Panc1 (cell line): ENCODE measurements around the gene BRAT1. TPM values are rescaled to one million over a fixed set of nuclear protein-coding genes. Genes with fewer than 3 reads are reported as not detected.

Experiments used
- ATAC-seq: fragments of 200-7000 bp; cut with Tn5 transposase; 2 replicates; pipeline ENCODE4 v1.9.1; 2020; ENCODE audit warnings: mild to moderate bottlenecking, moderate library complexity
- BruUV-seq: library from RNA; stranded (reverse); fragments of 400-500 nt; replicated peaks from 2 replicates; lab custom pipeline; 2021; lab: Mats Ljungman, UMichigan
- CTCF ChIA-PET: fragments of 300-600 bp; sonication (Branson Sonifier 250); formaldehyde crosslinking; loops from one replicate; lab custom pipeline; 2022; ENCODE audit warnings: antibody characterized with exemption; lab: Charles Lee
- POLR2A ChIA-PET: fragments of 300-600 bp; sonication (Branson Sonifier 250); formaldehyde crosslinking; loops from one replicate; lab custom pipeline; 2022; ENCODE audit warnings: antibody characterized with exemption; lab: Charles Lee
- DNase-seq: peaks from one replicate; pipeline ENCODE4 v3.0.0-alpha.2; 2010; ENCODE audit warnings: low read depth, low spot score
- H3K27ac ChIP-seq: 2 replicates; pipeline ENCODE4 v1.5.1; 2011; ENCODE audit warnings: mild to moderate bottlenecking, low read length, inconsistent platforms
- H3K27me3 ChIP-seq: fragments of 200-500 bp; sonication (Bioruptor generic); 2 replicates; pipeline ENCODE4 v1.6.0; 2014; ENCODE audit warnings: low read length, inconsistent platforms; ENCODE audit not compliant: control insufficient read depth, insufficient read depth
- H3K36me3 ChIP-seq: fragments of 200-500 bp; sonication (Bioruptor generic); 2 replicates; pipeline ENCODE4 v1.5.1; 2014; ENCODE audit warnings: inconsistent platforms, mild to moderate bottlenecking, low read length, moderate library complexity; ENCODE audit not compliant: control insufficient read depth, insufficient read depth
- H3K4me1 ChIP-seq: 2 replicates; pipeline ENCODE4 v1.5.1; 2011; ENCODE audit warnings: inconsistent platforms, mild to moderate bottlenecking, low read length, moderate library complexity; ENCODE audit not compliant: control insufficient read depth, insufficient read depth
- H3K4me3 ChIP-seq, 2 experiments: 2 replicates each; pipeline ENCODE4 v1.5.1; 2011 to 2012; ENCODE audit warnings: low read depth in 2 of 2, low read length in 2 of 2, mild to moderate bottlenecking in 2 of 2, inconsistent platforms in 1 of 2, moderate library complexity in 1 of 2
- H3K9me3 ChIP-seq: fragments of 200-500 bp; sonication (Bioruptor generic); 2 replicates; pipeline ENCODE4 v1.5.1; 2014; ENCODE audit warnings: low read depth, mild to moderate bottlenecking, inconsistent platforms, low read length, moderate library complexity; ENCODE audit not compliant: control insufficient read depth, insufficient read depth
- CTCF ChIP-seq: fragments of 450-650 bp; IDR thresholded peaks from 2 replicates; pipeline ENCODE4 v1.5.1; 2017; ENCODE audit warnings: mild to moderate bottlenecking
- POLR2AphosphoS5 ChIP-seq: IDR thresholded peaks from 2 replicates; pipeline ENCODE4 v1.6.1; 2012; ENCODE audit warnings: mild to moderate bottlenecking, low read depth, low read length, moderate library complexity
- REST ChIP-seq, 2 experiments: IDR thresholded peaks; 2 replicates each; pipeline ENCODE4 v1.6.1; 2011 to 2012; ENCODE audit warnings: low read depth in 2 of 2, control low read depth in 1 of 2, low read length in 1 of 2, mild to moderate bottlenecking in 1 of 2, moderate library complexity in 1 of 2; ENCODE audit not compliant: insufficient read depth in 1 of 2
- SIN3A ChIP-seq: IDR thresholded peaks from 2 replicates; pipeline ENCODE4 v1.6.1; 2012; ENCODE audit warnings: low read depth, mild to moderate bottlenecking, low read length, moderate library complexity, borderline replicate concordance; ENCODE audit not compliant: insufficient read depth
- TCF7L2 ChIP-seq: IDR thresholded peaks from 2 replicates; pipeline ENCODE4 v1.6.1; 2011; ENCODE audit warnings: mild to moderate bottlenecking, low read depth, low read length, inconsistent platforms
- in situ Hi-C: cut with HindIII; loops from 2 replicates; pipeline ENCODE4 v1.10.0; 2016; ENCODE audit warnings: low sequenced_read_pairs, low pct_unique_long_range_greater_than_20kb
- intact Hi-C: fragments of 100-400 bp; cut with micrococcal nuclease; formaldehyde crosslinking; loops from one replicate; pipeline ENCODE4 v1.10.0; 2022; ENCODE audit not compliant: unreplicated experiment
- total RNA-seq: library from RNA; stranded (reverse); gene quantifications from one replicate; pipeline ENCODE4 v1.2.1, GENCODE V29; 2021; ENCODE audit not compliant: unreplicated experiment

The BRAT1 gene
- total RNA-seq, 1 experiment from 2014 or later: 76.9 TPM

GRCh38 chr7:2492038-2492437, 63.3 kb downstream of the BRAT1 start:
- Histone ChIP-seq H3K9me3 (no peaks in the 10 kb centered on the region), H3K4me3 (no peak overlapping the region), H3K27me3 (no peaks in the 10 kb centered on the region), H3K4me1 (peaks cover 11% of the 10 kb centered on the region), H3K36me3 (no peaks in the 10 kb centered on the region), H3K27ac (no peak overlapping the region)
- in situ Hi-C loops: no loop called here
- ATAC-seq (no peak), DNase-seq (no peak)
- CTCF ChIA-PET: no interaction called here
- TF ChIP-seq CTCF (no peak), POLR2AphosphoS5 (no peak), SIN3A (no peak), REST (IDR thresholded peaks at IDR 0.05; ENCODE audit: insufficient read depth in 1 of 2, low read depth in 2 of 2, low read length in 1 of 2) (no peak), TCF7L2 (no peak)
- POLR2A ChIA-PET: no interaction called here
- intact Hi-C loops: no loop called here
- BruUV-seq: no TSS peak

- Histone ChIP-seq H3K27me3 (no peaks in the 10 kb centered on the region), H3K36me3 (no peaks in the 10 kb centered on the region), H3K27ac (no peak overlapping the region), H3K9me3 (no peaks in the 10 kb centered on the region), H3K4me3 (no peak overlapping the region), H3K4me1 (peaks cover 8% of the 10 kb centered on the region)
- CTCF ChIA-PET: no interaction called here
- DNase-seq: no peak
- TF ChIP-seq TCF7L2 (no peak), REST (IDR thresholded peaks at IDR 0.05; ENCODE audit: insufficient read depth in 1 of 2, low read depth in 2 of 2, low read length in 1 of 2) (no peak), POLR2AphosphoS5 (no peak), SIN3A (no peak), CTCF (no peak)
- no TSS peak for BruUV-seq
- ATAC-seq: no peak
- POLR2A ChIA-PET: no interaction called here
- in situ Hi-C loops (no loop called here), intact Hi-C loops (no loop called here)
Observed at GRCh38 chr7:2490181-2490651, 65.1 kb downstream of the BRAT1 start.
